K562 (cell line): ENCODE measurements around the gene ATF5. TPM values are rescaled to one million over a fixed set of nuclear protein-coding genes. Genes with fewer than 3 reads are reported as not detected.
"Not testable (repeated sequence)": the region's sequence is repeated elsewhere in the genome, so short reads cannot be mapped to it uniquely, and the experiment has no call there.

Source experiments
- ATAC-seq: fragments of 200-7000 bp; cut with Tn5 transposase; 3 replicates; pipeline ENCODE4 v1.9.1; 2020; ENCODE audit warnings: moderate library complexity
- BruUV-seq: library from RNA; stranded (reverse); fragments of 400-500 nt; replicated peaks from 2 replicates; lab custom pipeline; 2021; lab: Mats Ljungman, UMichigan
- CTCF ChIA-PET: fragments of 300-600 bp; formaldehyde crosslinking; extraction: SDS; loops from one replicate; lab custom pipeline; 2021; ENCODE audit warnings: low intra/inter-chr PET ratio; lab: Yijun Ruan, JAX
- POLR2A ChIA-PET: fragments of 300-600, 350-650 bp; sonication (Branson Sonifier 250); formaldehyde crosslinking; extraction: SDS; loops from one replicate; lab custom pipeline; 2021; ENCODE audit warnings: antibody characterized with exemption, inconsistent platforms; lab: Yijun Ruan, JAX
- DNase-seq, 4 experiments: peaks; one replicate each; pipeline versions ENCODE4 v3.0.0 to v3.0.0-alpha.2; 2011 to 2018; ENCODE audit warnings: low spot score in 3 of 4, mixed read lengths in 3 of 4; ENCODE audit errors: extremely low read depth in 1 of 4
- FAIRE-seq: peaks from 2 replicates; lab custom pipeline; 2011; peaks lifted over from hg19 to GRCh38; lab: Jason Lieb, UNC
- H2AFZ ChIP-seq: 2 replicates; pipeline ENCODE4 v1.6.0; 2011; ENCODE audit warnings: low read depth, low read length, control low read depth, inconsistent platforms
- H3K27ac ChIP-seq: fragments of 200-600 bp; 3 replicates; pipeline ENCODE4 v1.8.0; 2011; ENCODE audit warnings: low read depth, mild to moderate bottlenecking, control low read depth, inconsistent platforms, low read length, moderate library complexity, mixed read lengths; ENCODE audit errors: extremely low read depth
- H3K27me3 ChIP-seq, 2 experiments: fragments of 300-600 bp in 1 of 2; 2 replicates in 1 of 2; 3 replicates in 1 of 2; pipeline versions ENCODE4 v1.6.0 to v1.8.0; 2011; ENCODE audit warnings: inconsistent platforms in 2 of 2, low read length in 2 of 2, mild to moderate bottlenecking in 1 of 2, mixed read lengths in 1 of 2, moderate library complexity in 1 of 2; ENCODE audit not compliant: control insufficient read depth in 2 of 2, insufficient read depth in 2 of 2
- H3K36me3 ChIP-seq: fragments of 300-600 bp; 3 replicates; pipeline ENCODE4 v1.8.0; 2011; ENCODE audit warnings: mild to moderate bottlenecking, low read length, inconsistent platforms; ENCODE audit not compliant: control insufficient read depth, insufficient read depth
- H3K4me1 ChIP-seq, 2 experiments: fragments of 200-600 bp in 1 of 2; replicated peaks in 1 of 2; 2 replicates in 1 of 2; 3 replicates in 1 of 2; pipeline versions ENCODE4 v1.5.1 to v1.8.0; 2011; ENCODE audit warnings: inconsistent platforms in 2 of 2, low read length in 2 of 2, mild to moderate bottlenecking in 1 of 2, mixed read lengths in 1 of 2, moderate library complexity in 1 of 2; ENCODE audit not compliant: control insufficient read depth in 2 of 2, insufficient read depth in 2 of 2
- H3K4me2 ChIP-seq: 2 replicates; pipeline ENCODE4 v1.6.1; 2011; ENCODE audit warnings: low read length, control low read depth, inconsistent platforms, mixed read lengths; ENCODE audit not compliant: insufficient read depth
- H3K4me3 ChIP-seq: fragments of 200-600 bp; sonication (generic), shearing (Covaris generic); 2 replicates; pipeline ENCODE4 v1.5.1; 2016; ENCODE audit warnings: control low read depth, inconsistent platforms
- H3K79me2 ChIP-seq: fragments of 200-600 bp; 3 replicates; pipeline ENCODE4 v1.8.0; 2011; ENCODE audit warnings: low read length, inconsistent platforms; ENCODE audit not compliant: control insufficient read depth, insufficient read depth
- H3K9ac ChIP-seq, 2 experiments: 2 replicates each; pipeline versions ENCODE4 v1.6.0 to v1.6.1; 2011; ENCODE audit warnings: low read depth in 2 of 2, low read length in 2 of 2, control low read depth in 1 of 2, inconsistent platforms in 1 of 2, mild to moderate bottlenecking in 1 of 2, mixed read lengths in 1 of 2; ENCODE audit not compliant: insufficient read depth in 1 of 2
- H3K9me1 ChIP-seq: one replicate; pipeline ENCODE4 v1.6.0; 2011; ENCODE audit warnings: inconsistent platforms, mild to moderate bottlenecking, low read length, moderate library complexity; ENCODE audit not compliant: control insufficient read depth, insufficient read depth
- H3K9me3 ChIP-seq: replicated peaks from 2 replicates; pipeline ENCODE4 v1.5.1; 2011; ENCODE audit warnings: low read depth, low read length, inconsistent platforms; ENCODE audit not compliant: control insufficient read depth, insufficient read depth
- H4K20me1 ChIP-seq: replicated peaks from 2 replicates; pipeline ENCODE4 v1.6.1; 2011; ENCODE audit warnings: low read length, inconsistent platforms, mixed read lengths; ENCODE audit not compliant: control insufficient read depth, insufficient read depth
- WGBS: fragments of 100-300 bp; shearing (Covaris generic); methylation state at CpG from one replicate; pipeline ENCODE4 v1.1.6; 2016; ENCODE audit warnings: low coverage, mixed read lengths; ENCODE audit not compliant: insufficient coverage; ENCODE audit errors: missing lambda C conversion rate; 5-methylcytosine and 5-hydroxymethylcytosine counted together
- in situ Hi-C: fragments of 300-500 bp; cut with MboI; formaldehyde crosslinking; loops from 4 replicates; pipeline ENCODE4 v1.15.0; 2018; ENCODE audit warnings: inconsistent platforms, mixed read lengths
- intact Hi-C: fragments of 100-400 bp; cut with micrococcal nuclease; formaldehyde crosslinking; loops from 2 replicates; pipeline ENCODE4 v1.14.2; 2022
- polyA plus RNA-seq, 8 experiments: library from polyadenylated mRNA; depleted of rRNA in 4 of 8; stranded (reverse) in 5 of 8; unstranded in 3 of 8; fragments of >200 nt; fragmentation: Nextera tagmentation in 2 of 8; fragmentation: Illumina TruSeq in 1 of 8; extraction: Ambion mirVana in 2 of 8; extraction: Trizol in 1 of 8; gene quantifications; 2 replicates each; pipeline versions ENCODE4 v1.2.1 to v1.2.3, GENCODE V29; 2011 to 2014; ENCODE audit warnings: inconsistent platforms in 1 of 8, missing spikeins in 1 of 8
- total RNA-seq, 7 experiments: library from RNA; depleted of rRNA in 6 of 7; stranded (reverse); fragments of >200 nt in 6 of 7; fragmentation: Illumina TruSeq in 2 of 7; extraction: Trizol in 2 of 7; gene quantifications; 2 replicates each; pipeline versions ENCODE4 v1.2.1 to v1.2.3, GENCODE V29; 2011 to 2021; ENCODE audit warnings: low replicate concordance in 1 of 7

The ATF5 gene
- total and polyA plus RNA-seq, 9 of the 15 experiments (the other 6 are each of a cell fraction or from before 2014, with no cell fraction given) = 3.0 to 57.6 (median 11.1) TPM

DNA sequence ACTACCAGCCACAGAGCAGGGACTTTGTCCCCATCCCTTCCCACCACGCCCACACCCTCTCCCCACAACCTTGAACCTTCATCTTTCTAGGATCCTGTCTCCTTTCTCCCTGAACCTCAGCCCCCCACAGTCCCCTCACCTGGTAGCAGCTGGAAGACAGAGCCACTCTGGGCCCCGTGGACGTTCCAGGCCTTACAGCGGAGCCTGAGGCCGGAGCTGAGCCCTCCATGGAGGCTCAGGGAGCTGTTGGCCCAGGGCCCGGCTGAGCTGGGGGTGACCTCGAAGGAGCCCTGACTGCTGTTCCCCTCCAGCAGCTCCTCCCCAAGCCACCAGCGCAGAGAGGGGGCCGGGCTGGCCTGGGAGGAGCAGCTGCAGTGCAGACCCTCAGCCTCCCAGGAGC, 29.1 kb downstream of the ATF5 start:
- H3K79me2 ChIP-seq, H3K36me3 ChIP-seq, CTCF ChIA-PET, H3K9me1 ChIP-seq, FAIRE-seq, H3K9ac ChIP-seq, intact Hi-C loops, H3K27ac ChIP-seq, H3K9me3 ChIP-seq, POLR2A ChIA-PET, DNase-seq, H4K20me1 ChIP-seq, BruUV-seq, ATAC-seq, in situ Hi-C loops, H3K27me3 ChIP-seq, H2AFZ ChIP-seq, H3K4me3 ChIP-seq, H3K4me2 ChIP-seq: not testable (repeated sequence)
- WGBS = 19% methylated on average over 6 of the region's 9 CpGs
- H3K4me1 ChIP-seq = peaks cover 18 to 22% of the 10 kb centered on the region in 2 experiments; a peak in 4 of 5 replicates

GRCh38 chr19:49958596-49958995, 29.6 kb downstream of the ATF5 start:
- POLR2A ChIA-PET, H3K36me3 ChIP-seq, intact Hi-C loops, ATAC-seq, BruUV-seq, CTCF ChIA-PET, H4K20me1 ChIP-seq, H3K79me2 ChIP-seq, H3K9ac ChIP-seq, H3K9me1 ChIP-seq, H3K9me3 ChIP-seq, H3K27me3 ChIP-seq, in situ Hi-C loops, H3K4me3 ChIP-seq, DNase-seq, FAIRE-seq, H3K27ac ChIP-seq, H2AFZ ChIP-seq, H3K4me2 ChIP-seq: not testable (repeated sequence)
- WGBS = 9% methylated on average over 9 of the region's 13 CpGs
- peaks cover 18 to 22% of the 10 kb centered on the region in 2 experiments; a peak in 4 of 5 replicates for H3K4me1 ChIP-seq

GRCh38 chr19:49959892-49960291, 30.9 kb downstream of the ATF5 start:
- H3K36me3 ChIP-seq, H3K4me2 ChIP-seq, H3K9ac ChIP-seq, H4K20me1 ChIP-seq, H3K9me3 ChIP-seq, BruUV-seq, FAIRE-seq, H3K9me1 ChIP-seq, POLR2A ChIA-PET, H2AFZ ChIP-seq, H3K4me3 ChIP-seq, DNase-seq, in situ Hi-C loops, H3K27me3 ChIP-seq, CTCF ChIA-PET, intact Hi-C loops, H3K79me2 ChIP-seq, H3K27ac ChIP-seq: not testable (repeated sequence)
- WGBS = no CpG with 5 or more reads among the region's 12 CpGs
- peaks cover 6 to 17% of the 10 kb centered on the region in 2 experiments; a peak in 4 of 5 replicates for H3K4me1 ChIP-seq
- peak; percentile 59 for ATAC-seq

GRCh38 chr19:49960980-49961379, 32.0 kb downstream of the ATF5 start, which contains the start of gene SIGLEC11:
TSS of gene SIGLEC11 (minus strand) at chr19:49961172. CDS start at chr19:49961081, 91 bp downstream.
- H3K4me2 ChIP-seq, POLR2A ChIA-PET, DNase-seq, H3K4me1 ChIP-seq, CTCF ChIA-PET, H3K9me1 ChIP-seq, ATAC-seq, H3K9ac ChIP-seq, H3K79me2 ChIP-seq, H3K27ac ChIP-seq, in situ Hi-C loops, BruUV-seq, H3K27me3 ChIP-seq, H3K4me3 ChIP-seq, H3K36me3 ChIP-seq, H3K9me3 ChIP-seq, FAIRE-seq, H2AFZ ChIP-seq, intact Hi-C loops, H4K20me1 ChIP-seq: not testable (repeated sequence)
- 0% methylated on average over 2 of the region's 10 CpGs for whole genome bisulfite sequencing
